NCI-H128 (cell line): ENCODE measurements around the gene SORCS1.

Experiments used
- DNase-seq: peaks from one replicate; lab custom pipeline; 2025; ENCODE audit not compliant: unreplicated experiment; lab: John Stamatoyannopoulos, UW

The SORCS1 gene

GRCh38 chr10:106826716-106827115 lies 337.8 kb downstream of the SORCS1 start:
- no peak for DNase-seq

- no peak for DNase-seq
These were observed 338.7 kb downstream of the SORCS1 start for GRCh38 chr10:106825576-106826364.

- no peak for DNase-seq
These were observed 343.9 kb downstream of the SORCS1 start for GRCh38 chr10:106820579-106820978.

- DNase-seq, result no peak
These were observed 345.0 kb downstream of the SORCS1 start for GRCh38 chr10:106819490-106819889.

- no peak for DNase-seq
These were observed 348.0 kb downstream of the SORCS1 start for GRCh38 chr10:106816318-106817085.

GRCh38 chr10:106815427-106816043 lies 349.0 kb downstream of the SORCS1 start:
- DNase-seq, result no peak

GRCh38 chr10:106804992-106805582 lies 359.4 kb downstream of the SORCS1 start:
- no peak for DNase-seq

GRCh38 chr10:106802949-106803348 lies 361.6 kb downstream of the SORCS1 start:
- no peak for DNase-seq

GRCh38 chr10:106799776-106800175 lies 364.7 kb downstream of the SORCS1 start:
- DNase-seq, result no peak

- DNase-seq, result no peak
These were observed 368.9 kb downstream of the SORCS1 start for GRCh38 chr10:106795619-106796018.

- no peak for DNase-seq
These were observed 370.9 kb downstream of the SORCS1 start for GRCh38 chr10:106793617-106794016.

- no peak for DNase-seq
These were observed 374.9 kb downstream of the SORCS1 start for GRCh38 chr10:106789623-106790022.

- no peak for DNase-seq
These were observed 375.5 kb downstream of the SORCS1 start for GRCh38 chr10:106788982-106789381.

GRCh38 chr10:106785528-106785927 lies 379.0 kb downstream of the SORCS1 start:
- DNase-seq, result no peak

- no peak for DNase-seq
These were observed 383.9 kb downstream of the SORCS1 start for GRCh38 chr10:106780632-106781031.

- no peak for DNase-seq
These were observed 386.7 kb downstream of the SORCS1 start for GRCh38 chr10:106777841-106778240.

GRCh38 chr10:106775127-106775526 lies 389.4 kb downstream of the SORCS1 start:
- DNase-seq, result no peak

- DNase-seq, result no peak
These were observed 391.5 kb downstream of the SORCS1 start for GRCh38 chr10:106772957-106773356.

GRCh38 chr10:106771154-106771553 lies 393.4 kb downstream of the SORCS1 start:
- no peak for DNase-seq

- DNase-seq, result no peak
These were observed 396.3 kb downstream of the SORCS1 start for GRCh38 chr10:106768204-106768603.

GRCh38 chr10:106765928-106766327 lies 398.6 kb downstream of the SORCS1 start:
- no peak for DNase-seq
